GM12864 (cell line): ENCODE measurements around the gene OSBPL3.
A peak's percentile ranks its signal among the peaks of the same experiment; 100 is the strongest.

ENCODE experiments used
- DNase-seq: peaks from one replicate; pipeline ENCODE4 v3.0.0-alpha.2; 2011; ENCODE audit warnings: low read depth
- H3K4me3 ChIP-seq: 2 replicates; pipeline ENCODE4 v1.5.1; 2011; ENCODE audit warnings: mild to moderate bottlenecking, low read depth, low read length, control low read depth
- CTCF ChIP-seq: IDR thresholded peaks from 2 replicates; pipeline ENCODE4 v1.5.1; 2011; ENCODE audit warnings: low read depth, mild to moderate bottlenecking, moderate library complexity, low read length, control low read depth, inconsistent platforms; ENCODE audit errors: missing control alignments

The OSBPL3 gene

DNA sequence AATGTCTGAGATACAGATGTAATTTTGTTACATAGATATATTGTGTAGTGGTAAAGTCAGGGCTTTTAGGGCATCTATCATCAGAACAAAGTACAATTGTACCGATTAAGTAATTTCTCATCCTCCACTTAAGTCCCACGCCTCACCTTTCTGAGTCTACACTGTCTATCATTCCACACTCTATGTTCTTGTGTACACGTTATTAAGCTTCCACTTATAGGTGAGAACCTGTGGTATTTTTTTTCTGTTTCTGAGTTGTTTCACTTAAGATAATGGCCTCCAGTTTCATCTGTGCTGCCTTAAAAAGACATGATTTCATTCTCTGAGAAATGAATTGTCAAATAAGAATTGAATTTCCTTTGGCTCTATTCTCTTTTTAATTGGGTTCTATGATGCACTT, 15.5 kb upstream of the OSBPL3 start:
- TF ChIP-seq CTCF: no peak
- H3K4me3 ChIP-seq: no peak overlapping the region
- no peak for DNase-seq

DNA sequence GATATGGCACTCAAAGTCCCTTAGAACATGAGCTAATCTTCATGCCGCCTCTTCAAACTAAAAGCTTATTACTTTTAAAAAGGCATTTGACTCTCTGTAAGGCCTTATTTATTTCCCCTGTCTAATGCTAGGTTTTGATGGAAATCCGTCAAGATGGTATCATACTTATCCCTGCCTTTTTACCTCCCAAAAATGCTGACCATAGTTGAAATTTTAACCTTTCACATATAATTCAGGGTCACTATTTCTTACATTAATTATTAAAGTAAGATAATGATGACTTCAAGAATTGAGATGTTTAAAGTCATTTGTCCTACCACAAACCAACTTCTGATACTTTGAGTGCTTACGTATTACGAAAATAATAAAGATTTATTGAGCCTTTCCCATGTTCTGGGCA, 12.3 kb upstream of the OSBPL3 start:
- H3K4me3 ChIP-seq: no peak overlapping the region
- TF ChIP-seq CTCF: no peak
- DNase-seq: no peak

- no peak for DNase-seq
- no peak overlapping the region for H3K4me3 ChIP-seq
- no peak for TF ChIP-seq CTCF
Observed at GRCh38 chr7:24991353-24991752, 11.4 kb upstream of the OSBPL3 start.

GRCh38 chr7:24987331-24987842, 7.4 kb upstream of the OSBPL3 start:
- H3K4me3 ChIP-seq: no peak overlapping the region
- no peak for DNase-seq
- no peak for TF ChIP-seq CTCF

- DNase-seq: no peak
- TF ChIP-seq CTCF: peak; percentile 14
- no peak overlapping the region for H3K4me3 ChIP-seq
Observed at GRCh38 chr7:24982917-24983316, 2.9 kb upstream of the OSBPL3 start.

GRCh38 chr7:24981171-24981951, 1.4 kb upstream of the OSBPL3 start:
- DNase-seq: no peak
- no peak for TF ChIP-seq CTCF
- H3K4me3 ChIP-seq: peak overlapping the region; percentile 81
